Activated CD4-positive, CD25-positive, alpha-beta regulatory T cell treated with anti-CD3 and anti-CD28 coated beads, Interleukin-2, amount 50 U/mL, for 72 hours (primary cell): ENCODE measurements around the gene SLC43A3.

ENCODE experiments used
- DNase-seq: peaks from one replicate; pipeline ENCODE4 v3.0.0; 2021

Gene SLC43A3

DNA sequence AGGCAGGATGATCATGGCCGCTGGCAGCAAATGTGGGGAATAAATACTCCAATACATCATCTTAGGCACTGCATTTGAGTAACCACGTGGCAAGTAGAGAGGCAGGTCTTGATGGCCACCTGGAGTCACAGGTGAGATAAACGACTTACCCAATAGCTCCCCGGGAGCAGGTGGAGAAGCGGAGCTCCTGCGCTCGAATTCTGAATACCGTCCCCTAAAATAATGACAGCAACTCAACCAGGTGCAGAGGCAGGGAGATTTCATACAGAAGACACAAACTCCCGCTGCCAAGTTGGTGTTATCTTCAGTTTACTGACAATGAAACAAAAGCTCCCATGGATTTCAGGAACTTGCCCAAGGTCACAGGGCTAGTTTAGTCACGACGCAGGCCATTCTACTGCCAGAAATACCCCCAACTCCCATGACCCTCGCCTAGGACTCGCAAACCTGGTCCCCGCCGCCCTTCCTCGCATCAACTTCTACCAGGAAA, 437 bp downstream of the SLC43A3 start:
- DNase-seq, result peak; percentile 34

- no peak for DNase-seq
These were observed 1.1 kb downstream of the SLC43A3 start for GRCh38 chr11:57425565-57426438.

GRCh38 chr11:57424792-57425564, 1.9 kb downstream of the SLC43A3 start:
- DNase-seq, result peak; percentile 75

- DNase-seq, result no peak
These were observed 2.7 kb downstream of the SLC43A3 start for GRCh38 chr11:57424137-57424791.

GRCh38 chr11:57422669-57423068, 4.3 kb downstream of the SLC43A3 start:
- DNase-seq, result no peak

- DNase-seq, result no peak
These were observed 5.1 kb downstream of the SLC43A3 start for GRCh38 chr11:57421805-57422204.

GRCh38 chr11:57421066-57421465, 5.9 kb downstream of the SLC43A3 start:
- DNase-seq, result no peak

DNA sequence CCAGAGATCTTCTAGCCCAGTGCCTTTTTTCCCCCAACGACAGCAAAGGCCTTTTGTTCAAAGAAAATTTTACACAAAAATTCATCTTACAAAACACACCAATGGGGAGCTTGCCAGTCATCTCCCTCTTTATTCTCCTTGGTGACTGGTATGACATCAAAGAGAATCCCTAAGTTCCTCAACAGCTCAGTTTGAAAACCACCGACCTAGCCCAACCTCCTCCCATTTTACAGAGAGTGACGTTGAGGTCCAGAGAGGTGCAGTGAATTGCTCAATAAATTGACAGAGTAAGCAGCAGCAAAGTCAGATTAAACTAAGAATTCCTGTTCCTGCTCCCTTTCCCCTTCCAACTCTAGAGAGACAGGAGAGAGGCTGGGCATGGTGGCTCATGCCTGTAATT, 7.8 kb downstream of the SLC43A3 start:
- no peak for DNase-seq

- DNase-seq, result no peak
These were observed 8.8 kb downstream of the SLC43A3 start for GRCh38 chr11:57418131-57418530.

- no peak for DNase-seq
These were observed 9.9 kb downstream of the SLC43A3 start for GRCh38 chr11:57417056-57417455.

DNA sequence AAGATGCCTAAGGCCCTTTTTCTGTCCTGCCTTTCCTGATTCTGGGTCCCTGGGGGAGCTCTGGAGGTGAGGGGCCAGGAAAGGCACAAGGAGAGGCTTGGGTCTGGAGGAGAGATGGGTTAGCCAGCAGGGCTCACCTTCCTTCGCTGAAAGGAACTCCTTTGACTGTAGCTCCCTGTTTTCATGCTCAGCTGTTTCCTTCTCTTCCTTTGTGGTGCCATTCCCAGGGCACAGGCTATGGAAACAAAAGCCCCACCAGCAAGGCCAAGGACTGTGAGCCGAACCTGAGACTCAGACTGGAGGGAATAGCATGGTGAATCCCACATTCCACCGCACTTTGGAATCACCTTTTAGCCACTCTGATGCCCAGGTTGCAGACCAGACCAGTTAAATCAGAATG, 10.5 kb downstream of the SLC43A3 start:
- no peak for DNase-seq

GRCh38 chr11:57414612-57415212, 12.2 kb downstream of the SLC43A3 start:
- no peak for DNase-seq

DNA sequence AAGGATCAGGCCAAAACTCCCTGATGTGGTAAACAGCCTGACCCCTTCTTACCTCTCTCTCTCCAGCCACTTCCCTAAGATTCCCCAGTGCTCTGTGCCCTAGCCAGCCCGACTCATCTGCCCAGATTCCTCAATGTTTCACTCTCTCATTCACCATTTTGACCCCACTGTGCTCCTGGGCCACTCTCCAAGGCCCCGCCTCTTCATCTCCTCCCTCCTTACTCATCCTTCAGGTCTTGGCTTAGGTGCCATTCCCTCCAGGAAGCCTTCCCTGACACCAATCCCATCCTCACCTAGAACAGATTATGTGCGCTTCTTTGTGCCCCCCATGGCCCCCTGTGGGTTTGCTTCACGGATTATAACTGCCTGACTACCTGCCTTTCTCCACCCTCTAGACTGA, 13.2 kb downstream of the SLC43A3 start:
- DNase-seq, result no peak

- no peak for DNase-seq
These were observed 16.6 kb downstream of the SLC43A3 start for GRCh38 chr11:57410287-57410686.

GRCh38 chr11:57409321-57410100, 17.4 kb downstream of the SLC43A3 start:
- no peak for DNase-seq

DNA sequence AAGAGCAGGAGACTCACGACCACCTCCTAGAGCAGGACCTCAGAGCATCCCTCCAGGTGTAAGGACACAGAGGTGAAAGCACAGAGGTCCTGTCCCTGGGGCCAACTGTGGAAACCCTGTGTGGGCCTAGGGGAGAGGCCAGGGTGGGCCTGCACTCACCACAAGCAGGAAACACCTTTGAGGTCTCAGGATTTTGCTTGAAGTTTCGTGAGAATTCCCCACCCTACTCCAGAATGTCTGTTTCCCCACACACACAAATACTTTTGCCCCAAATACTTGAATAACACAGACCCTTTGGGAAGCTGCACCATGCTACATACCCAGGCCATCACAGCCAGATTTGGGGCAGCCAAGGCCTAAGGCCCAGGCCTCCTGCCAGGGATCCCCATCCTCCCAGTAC, 18.1 kb downstream of the SLC43A3 start:
- no peak for DNase-seq

DNA sequence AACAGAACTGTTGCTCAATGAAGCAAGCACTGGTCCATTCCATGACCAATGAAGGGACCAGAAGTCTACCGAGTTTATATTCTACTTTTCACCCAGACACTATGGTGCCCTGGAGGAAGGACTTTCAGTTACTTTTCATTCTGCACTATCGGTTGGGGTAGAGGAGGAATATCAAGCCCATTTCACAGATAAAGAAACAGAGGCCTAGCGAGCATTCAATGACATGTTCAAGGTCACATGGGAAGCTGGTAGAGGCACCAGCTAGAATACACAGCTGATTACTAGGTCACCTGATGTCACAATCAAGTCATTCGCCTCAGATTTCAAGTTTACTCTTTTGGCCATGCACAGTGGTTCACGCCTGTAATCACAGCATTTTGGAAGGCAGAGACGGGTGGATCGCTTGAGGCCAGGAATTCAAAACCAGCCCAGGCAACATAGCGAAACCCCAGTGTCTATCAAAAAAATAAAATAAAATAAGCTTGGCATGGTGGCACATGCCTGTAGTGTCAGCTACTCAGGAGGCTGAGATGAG, 18.9 kb downstream of the SLC43A3 start:
- no peak for DNase-seq

DNA sequence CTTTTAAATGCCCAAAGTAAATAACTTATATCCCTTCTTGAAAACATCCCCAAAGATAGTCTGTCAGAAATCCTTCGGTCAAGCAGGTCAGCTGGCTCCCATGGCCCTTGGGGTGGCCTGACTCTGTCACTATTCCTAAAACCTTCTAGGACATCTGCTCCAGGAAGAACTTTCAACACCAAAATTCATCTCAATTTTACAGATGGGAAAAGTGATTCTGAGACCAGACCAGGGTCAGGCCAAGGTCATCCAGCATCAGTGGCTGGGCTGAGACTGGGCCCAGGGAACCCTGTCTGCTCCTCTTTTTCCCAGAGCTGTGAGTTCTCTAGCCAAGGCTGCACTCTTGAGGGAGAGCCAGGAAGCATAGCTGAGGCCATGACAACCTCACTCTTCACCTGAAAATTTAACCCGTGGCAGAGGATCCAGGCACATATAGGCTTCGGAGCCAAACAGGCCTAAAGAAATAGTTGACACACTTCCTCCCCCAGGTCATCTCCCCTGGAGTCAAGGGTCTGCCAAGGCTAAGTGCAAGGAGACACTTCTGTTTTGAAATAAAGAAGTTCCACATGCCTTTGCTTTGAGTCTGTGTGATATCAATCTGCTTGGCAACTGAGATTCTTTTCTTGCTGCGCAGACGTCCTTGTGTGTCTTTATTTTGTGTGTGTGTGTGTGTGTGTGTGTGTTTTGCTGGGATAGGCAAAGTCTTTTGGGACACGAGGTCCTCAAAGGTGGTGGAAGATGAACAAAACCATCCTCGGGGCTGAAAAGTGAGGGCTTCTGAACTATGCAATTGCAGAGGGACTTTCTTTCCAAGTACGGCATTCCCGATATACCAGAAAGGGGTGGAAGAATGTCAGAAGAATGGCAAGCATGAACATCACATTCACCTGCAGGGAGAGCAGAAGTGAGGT, 19.7 kb downstream of the SLC43A3 start:
- no peak for DNase-seq

GRCh38 chr11:57406337-57406904, 20.5 kb downstream of the SLC43A3 start:
- no peak for DNase-seq

- DNase-seq, result no peak
These were observed 21.6 kb downstream of the SLC43A3 start for GRCh38 chr11:57405271-57405860.
